Measurements from ENCODE around the gene SHB. TPM values are rescaled to one million over a fixed set of nuclear protein-coding genes. Genes with fewer than 3 reads are reported as not detected.

Gene SHB
- total and polyA plus RNA-seq, 2 of the 8 experiments (the other 6 are each of a cell fraction or from before 2014, with no cell fraction given): 4.1 to 12.6 TPM

GRCh38 chr9:38091310-38092199 is 22.5 kb upstream of the SHB start:
- no peak overlapping the region for H3K56ac ChIP-seq (replicated peaks; ENCODE audit: insufficient read length, low read depth, low read length)
- H3K9ac ChIP-seq (replicated peaks in 1 of 4; ENCODE audit: extremely low read depth in 1 of 4, low read depth in 3 of 4, low read length in 3 of 4): no peak overlapping the region
- H3K9me3 ChIP-seq (ENCODE audit: insufficient read depth in 2 of 2, low read depth in 1 of 2, low read length in 1 of 2): no peaks in the 10 kb centered on the region
- H4K91ac ChIP-seq (replicated peaks; ENCODE audit: insufficient read length, low read length): no peak overlapping the region
- H3K23ac ChIP-seq (ENCODE audit: insufficient read length): no peak overlapping the region
- H3K4ac ChIP-seq (replicated peaks; ENCODE audit: insufficient read length, low read depth, low read length): no peak overlapping the region
- H3K27ac ChIP-seq (ENCODE audit: low read depth, low read length): no peak overlapping the region
- H2BK20ac ChIP-seq (ENCODE audit: low read length): no peak overlapping the region
- H2BK120ac ChIP-seq (replicated peaks; ENCODE audit: low read depth, low read length): no peak overlapping the region
- no peak overlapping the region for H2BK5ac ChIP-seq (ENCODE audit: low read depth, low read length)
- H3K4me3 ChIP-seq (ENCODE audit: extremely low read depth in 1 of 4, insufficient read depth in 2 of 4, low read depth in 3 of 4, low read length in 4 of 4): no peak overlapping the region
- H3K18ac ChIP-seq (ENCODE audit: extremely low read depth, low read length): no peak overlapping the region
- DNase-seq (ENCODE audit: low read depth in 1 of 2, low spot score in 2 of 2): no peak
- no peaks in the 10 kb centered on the region for H3K36me3 ChIP-seq (ENCODE audit: control insufficient read depth in 2 of 4, insufficient read depth in 4 of 4, low read length in 3 of 4)
- H4K5ac ChIP-seq (ENCODE audit: insufficient read length, low read depth, low read length): no peak overlapping the region
- peaks cover 0 to 6% (median 2%) of the 10 kb centered on the region in 4 experiments; a peak in 6 of 7 replicates for H3K4me1 ChIP-seq (replicated peaks in 1 of 4; ENCODE audit: control insufficient read depth in 3 of 4, insufficient read depth in 4 of 4, low read length in 3 of 4)
- H3K79me1 ChIP-seq (ENCODE audit: low read depth, low read length): no peaks in the 10 kb centered on the region
- no peaks in the 10 kb centered on the region; the same call in 1 of the 2 replicates for H3K23me2 ChIP-seq (ENCODE audit: low read depth, low read length)
- no peaks in the 10 kb centered on the region for H3K27me3 ChIP-seq (replicated peaks in 1 of 4; ENCODE audit: control insufficient read depth in 3 of 4, extremely low read depth in 1 of 4, insufficient read depth in 3 of 4, low read length in 3 of 4)
- no peak overlapping the region for H3K4me2 ChIP-seq (ENCODE audit: insufficient read depth in 1 of 2, low read depth in 2 of 2, low read length in 2 of 2)
- H3K14ac ChIP-seq (ENCODE audit: insufficient read length): no peak overlapping the region
- no peak overlapping the region for H4K8ac ChIP-seq (ENCODE audit: extremely low read depth, insufficient read depth, low read length)
- no peak overlapping the region for H2AFZ ChIP-seq (ENCODE audit: low read length)
- no peaks in the 10 kb centered on the region for H4K20me1 ChIP-seq (replicated peaks in 1 of 2; ENCODE audit: control insufficient read depth in 1 of 2, insufficient read depth in 2 of 2, low read length in 2 of 2)
- WGBS, 2 experiments (ENCODE audit: extremely low coverage in 1 of 2, insufficient coverage in 1 of 2, insufficient read length in 1 of 2, insufficient replicate concordance in 2 of 2, low coverage in 1 of 2, low lambda C conversion rate in 2 of 2, missing lambda C conversion rate in 1 of 2): 86% methylated on average over 7 of the region's 7 CpGs; no CpG with 5 or more reads in 1 of the 2 experiments
- H2BK12ac ChIP-seq (ENCODE audit: low read depth, low read length): no peak overlapping the region
- no peak overlapping the region for H2AK5ac ChIP-seq (ENCODE audit: low read depth, low read length)
- ChIA-PET CTCF (ENCODE audit: partially characterized antibody) (interaction anchor here (0.7 to 1.5 kb wide), 12 partner anchors 11 to 243 kb away, joined by 3 to 7 read pairs (median 4); no protein-coding TSS in a partner anchor), POLR2A (ENCODE audit: partially characterized antibody) (no interaction called here)
- 0 out of 2 replicates have a peak overlapping the region, but pooled peaks have one; percentile 50 for H2BK15ac ChIP-seq (ENCODE audit: low read length)
- H3K79me2 ChIP-seq (ENCODE audit: control insufficient read depth in 1 of 2, insufficient read depth in 2 of 2, low read length in 2 of 2): no peaks in the 10 kb centered on the region
- FAIRE-seq: no peak
- TF ChIP-seq POLR2A (IDR thresholded peaks at IDR 0.05; ENCODE audit: control extremely low read depth in 1 of 2, low read depth in 2 of 2, low read length in 2 of 2) (no peak), RBBP5 (IDR thresholded peaks at IDR 0.05; ENCODE audit: borderline replicate concordance, low read depth, low read length) (no peak), CREB1 (IDR thresholded peaks at IDR 0.05) (no peak), SP4 (IDR thresholded peaks at IDR 0.05; ENCODE audit: low read length) (no peak), TEAD4 (IDR thresholded peaks at IDR 0.05; ENCODE audit: low read depth, low read length) (no peak), FOSL1 (IDR thresholded peaks at IDR 0.05; ENCODE audit: insufficient read depth, low read depth, low read length) (no peak), POU5F1 (IDR thresholded peaks at IDR 0.05; ENCODE audit: low read depth, low read length) (no peak), SIRT6 (IDR thresholded peaks at IDR 0.05; ENCODE audit: low read length) (no peak), CTBP2 (IDR thresholded peaks at IDR 0.05; ENCODE audit: borderline replicate concordance, insufficient read depth, insufficient read length, low read length) (no peak)
- TF ChIP-seq, protein P1, sequence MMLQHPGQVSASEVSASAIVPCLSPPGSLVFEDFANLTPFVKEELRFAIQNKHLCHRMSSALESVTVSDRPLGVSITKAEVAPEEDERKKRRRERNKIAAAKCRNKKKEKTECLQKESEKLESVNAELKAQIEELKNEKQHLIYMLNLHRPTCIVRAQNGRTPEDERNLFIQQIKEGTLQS (IDR thresholded peaks at IDR 0.05; ENCODE audit: insufficient read depth, low read depth, low read length): no peak
- TF ChIP-seq, protein P2, sequence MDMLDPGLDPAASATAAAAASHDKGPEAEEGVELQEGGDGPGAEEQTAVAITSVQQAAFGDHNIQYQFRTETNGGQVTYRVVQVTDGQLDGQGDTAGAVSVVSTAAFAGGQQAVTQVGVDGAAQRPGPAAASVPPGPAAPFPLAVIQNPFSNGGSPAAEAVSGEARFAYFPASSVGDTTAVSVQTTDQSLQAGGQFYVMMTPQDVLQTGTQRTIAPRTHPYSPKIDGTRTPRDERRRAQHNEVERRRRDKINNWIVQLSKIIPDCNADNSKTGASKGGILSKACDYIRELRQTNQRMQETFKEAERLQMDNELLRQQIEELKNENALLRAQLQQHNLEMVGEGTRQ (IDR thresholded peaks at IDR 0.05; ENCODE audit: low read length): no peak
